ENCODE results near the gene IMP4. TPM values are rescaled to one million over a fixed set of nuclear protein-coding genes. Genes with fewer than 3 reads are reported as not detected.

The IMP4 gene
- total RNA-seq, 2 donors from 2014 or later, result 50.6 to 117 TPM

GRCh38 chr2:130393318-130393910 lies 50.7 kb downstream of the IMP4 start:
- Histone ChIP-seq H3K27me3 (no peaks in the 10 kb centered on the region), H3K4me3 (no peak overlapping the region), H3K9ac (ENCODE audit: low read depth in 2 of 2, low read length in 2 of 2) (no peak overlapping the region), H3K27ac (no peak overlapping the region), H3K9me3 (no peaks in the 10 kb centered on the region), H3K36me3 (no peaks in the 10 kb centered on the region), H3K4me1 (no peaks in the 10 kb centered on the region)
- no peak for DNase-seq
- intact Hi-C loops (cut with DNase I), result no loop called here
- TF ChIP-seq CTCF (IDR thresholded peaks at IDR 0.05), result no peak

Other genes starting within 250 kb of the IMP4 start
- gene POTEF, start 213.7 kb upstream of the IMP4 start, total RNA-seq, result not detected
- gene CCDC74B, start 197.8 kb upstream of the IMP4 start, total RNA-seq, result under 1 TPM; 0.35 to 0.64 TPM
- gene SMPD4, start 161.3 kb upstream of the IMP4 start, total RNA-seq, result 10 to 100 TPM; 32.4 to 73.0 TPM
- gene MZT2B, start 160.6 kb upstream of the IMP4 start, total RNA-seq, result 100 to 1,000 TPM; 240 to 318 TPM
- not detected for gene TUBA3E, start 144.5 kb upstream of the IMP4 start, total RNA-seq
- gene PTPN18, start 13.2 kb downstream of the IMP4 start, total RNA-seq, result 100 to 1,000 TPM in 1 of 2 donors, 10 to 100 TPM in 1; 85.0 to 160 TPM
- gene POTEI, start 166.4 kb downstream of the IMP4 start, total RNA-seq, result under 1 TPM; 0.10 to 0.11 TPM
- gene CFC1B, start 178.3 kb downstream of the IMP4 start, total RNA-seq, result 1 to 10 TPM in 1 of 2 donors, not detected in 1; 1.2 TPM

All from colonic mucosa (tissue), 4 donors.